B cell (primary cell): Measurements from ENCODE around the gene RPS23.

Experiments
- EZH2 ChIP-seq: IDR thresholded peaks from 2 replicates; pipeline ENCODE4 v1.6.1; 2012; ENCODE audit warnings: borderline replicate concordance, low read depth, mild to moderate bottlenecking, moderate library complexity, low read length; ENCODE audit not compliant: insufficient read depth, poor library complexity, severe bottlenecking
- TF ChIP-seq, protein P1 (sequence below): fragments of 200-600 bp; IDR thresholded peaks from one replicate; pipeline ENCODE4 v1.8.0; 2022; ENCODE audit warnings: antibody characterized with exemption, mild to moderate bottlenecking

GRCh38 chr5:82257247-82257646 is 20.9 kb downstream of the RPS23 start:
- TF ChIP-seq, protein P1, sequence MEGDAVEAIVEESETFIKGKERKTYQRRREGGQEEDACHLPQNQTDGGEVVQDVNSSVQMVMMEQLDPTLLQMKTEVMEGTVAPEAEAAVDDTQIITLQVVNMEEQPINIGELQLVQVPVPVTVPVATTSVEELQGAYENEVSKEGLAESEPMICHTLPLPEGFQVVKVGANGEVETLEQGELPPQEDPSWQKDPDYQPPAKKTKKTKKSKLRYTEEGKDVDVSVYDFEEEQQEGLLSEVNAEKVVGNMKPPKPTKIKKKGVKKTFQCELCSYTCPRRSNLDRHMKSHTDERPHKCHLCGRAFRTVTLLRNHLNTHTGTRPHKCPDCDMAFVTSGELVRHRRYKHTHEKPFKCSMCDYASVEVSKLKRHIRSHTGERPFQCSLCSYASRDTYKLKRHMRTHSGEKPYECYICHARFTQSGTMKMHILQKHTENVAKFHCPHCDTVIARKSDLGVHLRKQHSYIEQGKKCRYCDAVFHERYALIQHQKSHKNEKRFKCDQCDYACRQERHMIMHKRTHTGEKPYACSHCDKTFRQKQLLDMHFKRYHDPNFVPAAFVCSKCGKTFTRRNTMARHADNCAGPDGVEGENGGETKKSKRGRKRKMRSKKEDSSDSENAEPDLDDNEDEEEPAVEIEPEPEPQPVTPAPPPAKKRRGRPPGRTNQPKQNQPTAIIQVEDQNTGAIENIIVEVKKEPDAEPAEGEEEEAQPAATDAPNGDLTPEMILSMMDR, result no peak
- TF ChIP-seq EZH2, result no peak
